ENCODE results near the gene NEK4.

Gene NEK4

GRCh38 chr3:52792961-52793695 is 22.4 kb upstream of the NEK4 start:
- no peak for DNase-seq

GRCh38 chr3:52792413-52792812 is 21.7 kb upstream of the NEK4 start:
- DNase-seq = no peak

- no peak for DNase-seq
These were observed 21.2 kb upstream of the NEK4 start for GRCh38 chr3:52791928-52792327.

- no peak for DNase-seq
These were observed 20.6 kb upstream of the NEK4 start for GRCh38 chr3:52791366-52791765.

DNA sequence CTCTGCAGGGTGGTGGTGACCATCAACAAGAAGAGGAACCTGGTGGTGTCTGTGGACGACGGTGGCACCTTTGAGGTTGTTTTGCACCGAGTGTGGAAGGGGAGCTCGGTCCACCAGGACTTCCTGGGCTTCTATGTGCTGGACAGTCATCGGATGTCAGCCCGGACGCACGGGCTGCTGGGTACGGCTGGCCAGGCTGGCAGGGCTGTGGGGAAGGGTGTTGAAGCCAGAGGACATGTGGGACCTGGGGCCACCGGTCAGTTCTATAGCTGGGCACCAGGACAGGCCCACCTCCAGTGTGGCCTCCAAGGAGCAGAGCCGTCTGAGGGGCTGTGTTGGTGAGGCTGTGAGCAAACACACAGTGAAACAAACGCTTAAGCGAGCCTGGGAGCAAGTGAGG is 20.0 kb upstream of the NEK4 start:
- DNase-seq = no peak

DNA sequence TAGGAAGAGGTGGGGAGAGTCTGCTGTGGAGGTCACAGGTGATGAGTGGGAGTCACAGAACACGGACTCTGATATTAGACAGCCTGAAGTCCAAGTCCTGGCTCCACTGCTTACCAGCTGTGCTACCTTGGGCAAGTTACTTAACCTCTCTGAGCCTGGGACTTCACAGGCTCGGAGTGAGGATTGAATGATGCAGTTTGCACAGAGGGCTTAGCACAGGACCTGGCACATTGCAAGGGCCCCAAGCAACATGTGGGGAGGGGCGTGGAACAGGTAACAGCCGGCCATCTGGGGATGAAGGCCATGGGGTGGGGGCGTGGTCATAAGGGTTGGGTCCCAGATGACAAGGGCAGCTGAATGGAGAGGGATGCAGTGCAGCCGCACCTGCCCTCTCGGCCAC is 19.6 kb upstream of the NEK4 start:
- no peak for DNase-seq

DNA sequence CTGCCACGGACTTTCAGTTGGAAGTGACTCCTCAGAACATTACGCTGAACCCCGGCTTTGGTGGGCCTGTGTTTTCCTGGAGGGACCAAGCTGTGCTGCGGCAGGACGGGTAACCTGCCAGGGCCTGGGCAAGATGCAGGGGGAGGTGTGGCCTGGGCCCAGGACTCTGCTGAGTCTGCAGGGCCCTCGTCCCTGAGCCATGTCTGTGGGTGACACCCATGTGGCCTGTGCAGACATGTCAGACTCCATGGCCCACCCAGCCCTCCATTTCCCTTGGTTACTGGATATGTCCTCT is 19.0 kb upstream of the NEK4 start:
- no peak for DNase-seq

- DNase-seq = no peak
These were observed 18.4 kb upstream of the NEK4 start for GRCh38 chr3:52788890-52789745.

GRCh38 chr3:52787672-52788625 is 17.2 kb upstream of the NEK4 start:
- no peak for DNase-seq

- no peak for DNase-seq
These were observed 16.5 kb upstream of the NEK4 start for GRCh38 chr3:52787246-52787645.

DNA sequence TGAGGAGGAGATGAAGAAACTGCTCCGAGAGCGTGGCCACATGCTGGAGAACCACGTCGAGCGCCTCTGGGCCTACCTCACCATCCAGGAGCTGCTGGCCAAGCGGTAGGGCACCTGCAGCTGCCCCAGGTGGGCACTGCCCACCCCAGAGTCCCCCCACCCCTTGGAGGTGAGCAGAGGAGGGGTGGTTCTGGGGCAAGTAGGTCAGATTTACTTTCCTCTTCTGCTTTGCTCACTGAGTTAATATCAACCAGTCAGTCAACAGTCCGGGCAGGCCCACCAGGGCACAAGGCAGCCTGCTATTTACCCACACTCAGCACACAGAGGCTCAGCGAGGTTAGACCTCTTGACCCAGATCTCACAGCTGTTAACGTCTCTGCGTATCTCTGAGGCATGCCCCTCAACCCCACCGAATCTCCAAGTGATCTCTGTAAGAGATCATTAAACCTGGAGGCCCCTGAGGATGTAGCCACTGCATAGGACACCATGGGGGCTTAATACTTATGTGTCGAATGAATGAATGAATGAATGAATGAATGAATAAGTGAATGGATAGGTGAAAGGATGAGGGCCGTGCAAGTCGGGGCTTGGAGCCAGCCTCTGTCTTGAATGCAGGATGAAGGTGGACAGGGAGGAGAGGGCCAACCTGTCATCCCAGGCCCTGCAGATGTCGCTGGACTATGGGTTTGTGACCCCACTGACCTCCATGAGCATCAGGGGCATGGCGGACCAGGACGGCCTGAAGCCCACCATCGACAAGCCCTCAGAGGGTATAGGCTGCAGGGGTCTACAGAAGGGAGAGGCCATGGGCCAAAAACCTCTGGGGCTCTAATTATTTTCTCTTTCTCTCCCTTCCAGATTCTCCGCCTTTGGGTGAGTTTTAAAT is 15.8 kb upstream of the NEK4 start:
- no peak for DNase-seq

DNA sequence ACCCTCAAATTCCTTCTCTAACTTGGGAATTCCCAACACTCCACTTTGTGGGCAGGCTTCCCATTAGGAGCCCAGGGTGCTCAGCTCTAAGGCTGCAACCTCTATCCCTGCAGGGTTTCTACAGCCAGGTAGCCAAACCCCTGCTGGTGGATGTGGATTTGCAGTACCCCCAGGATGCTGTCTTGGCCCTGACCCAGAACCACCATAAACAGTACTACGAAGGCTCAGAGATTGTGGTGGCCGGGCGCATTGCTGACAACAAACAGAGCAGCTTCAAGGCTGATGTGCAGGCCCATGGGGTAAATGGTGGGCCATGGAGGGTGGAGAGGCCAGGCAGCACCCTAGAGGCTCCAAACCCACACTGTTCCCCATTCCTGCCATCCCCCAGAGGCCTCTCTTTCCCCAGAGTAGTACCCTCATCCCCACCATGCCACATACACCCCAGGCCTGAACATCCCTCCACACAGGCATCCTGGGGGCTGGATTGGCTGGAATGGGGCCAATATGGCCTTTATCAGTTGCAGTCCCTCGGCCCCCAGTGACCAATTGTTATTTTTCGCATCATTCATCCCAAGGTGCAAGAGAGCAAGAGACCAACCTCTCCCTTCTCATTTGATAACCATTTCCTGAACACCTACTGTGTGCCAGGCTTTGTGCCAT is 14.3 kb upstream of the NEK4 start:
- no peak for DNase-seq

DNA sequence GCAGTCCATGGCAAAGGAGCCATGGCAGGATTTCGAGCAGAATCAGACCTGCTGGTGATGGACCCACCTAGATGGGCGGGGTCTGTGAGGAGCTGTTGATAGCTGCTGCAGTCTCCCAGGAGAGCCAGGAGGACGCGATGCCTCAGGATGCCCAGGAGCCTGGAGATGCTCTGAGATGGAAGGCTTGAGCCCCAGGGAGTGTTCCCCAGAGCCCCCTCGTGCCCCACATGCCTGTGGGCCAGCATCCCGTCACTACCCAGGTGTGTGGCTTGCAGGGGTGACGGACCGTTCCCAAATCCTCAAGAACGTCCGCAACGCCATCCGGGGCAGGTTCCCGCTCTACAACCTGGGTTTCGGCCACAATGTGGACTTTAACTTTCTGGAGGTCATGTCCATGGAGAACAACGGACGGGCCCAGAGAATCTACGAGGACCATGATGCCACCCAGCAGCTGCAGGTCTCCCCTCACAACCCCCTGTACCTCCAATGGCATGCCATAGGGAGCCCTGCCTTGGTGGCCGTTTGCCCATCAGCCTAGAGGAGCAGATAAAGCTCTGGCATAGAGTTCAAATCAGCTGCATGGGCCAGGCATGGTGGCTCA is 13.4 kb upstream of the NEK4 start:
- DNase-seq = no peak

- DNase-seq = no peak
These were observed 12.4 kb upstream of the NEK4 start for GRCh38 chr3:52783211-52783555.

- DNase-seq = no peak
These were observed 11.9 kb upstream of the NEK4 start for GRCh38 chr3:52782412-52783210.

- DNase-seq = no peak
These were observed 11.0 kb upstream of the NEK4 start for GRCh38 chr3:52781741-52782140.

- DNase-seq = no peak
These were observed 9.3 kb upstream of the NEK4 start for GRCh38 chr3:52779837-52780585.

- DNase-seq = no peak
These were observed 8.5 kb upstream of the NEK4 start for GRCh38 chr3:52779011-52779836.
